T-helper 2 cell treated with Interferon-gamma antibody and Interleukin-4, amounts not matched to agents 100 ng/mL and 5 ng/mL, for 36 hours (primary cell): ENCODE measurements around the gene PUM2. TPM values are rescaled to one million over a fixed set of nuclear protein-coding genes. Genes with fewer than 3 reads are reported as not detected.
"Not testable (repeated sequence)": the region's sequence is repeated elsewhere in the genome, so short reads cannot be mapped to it uniquely, and the experiment has no call there.

Source experiments
- intact Hi-C: fragments of 100-400 bp; cut with micrococcal nuclease; formaldehyde crosslinking; loops from one replicate; pipeline ENCODE4 v1.15.1; 2023
- total RNA-seq: library from RNA; stranded (reverse); gene quantifications from 2 replicates; pipeline ENCODE4 v1.2.3, GENCODE V29; 2022

The PUM2 gene
- total RNA-seq, 1 donor from 2014 or later: 127 TPM

DNA sequence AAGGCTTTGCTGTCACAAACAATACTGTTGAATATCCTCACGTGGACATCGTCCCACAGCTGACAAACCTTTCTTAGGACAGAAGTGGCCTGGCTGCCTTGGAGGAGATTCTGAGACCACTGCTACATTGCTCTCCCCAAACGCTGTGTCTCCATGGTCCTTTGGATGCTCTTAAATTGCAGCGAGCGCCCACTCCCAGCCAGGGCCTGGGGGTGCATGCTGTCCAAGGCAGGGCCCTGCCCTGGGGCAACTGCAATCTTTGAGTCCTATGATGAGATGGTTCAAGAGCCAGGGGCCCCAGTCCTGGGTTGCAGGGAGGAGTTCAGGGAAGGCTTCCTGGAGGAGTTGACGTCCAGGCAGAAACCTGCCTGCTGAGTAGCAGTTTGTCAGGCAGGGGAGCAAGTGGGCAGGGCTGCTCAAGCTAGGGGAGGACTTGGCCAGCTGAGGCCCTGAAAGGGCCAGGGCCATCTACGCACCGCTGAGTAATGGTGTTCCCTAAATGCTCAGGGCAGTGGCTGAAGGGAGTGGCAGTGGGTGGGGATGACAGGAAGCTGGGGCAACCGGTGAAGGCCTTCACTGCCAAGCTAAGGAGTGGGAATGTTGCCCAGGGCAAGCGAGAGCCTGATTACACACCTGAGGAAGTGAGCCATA is 114.9 kb downstream of the PUM2 start:
- intact Hi-C loops: no loop called here

DNA sequence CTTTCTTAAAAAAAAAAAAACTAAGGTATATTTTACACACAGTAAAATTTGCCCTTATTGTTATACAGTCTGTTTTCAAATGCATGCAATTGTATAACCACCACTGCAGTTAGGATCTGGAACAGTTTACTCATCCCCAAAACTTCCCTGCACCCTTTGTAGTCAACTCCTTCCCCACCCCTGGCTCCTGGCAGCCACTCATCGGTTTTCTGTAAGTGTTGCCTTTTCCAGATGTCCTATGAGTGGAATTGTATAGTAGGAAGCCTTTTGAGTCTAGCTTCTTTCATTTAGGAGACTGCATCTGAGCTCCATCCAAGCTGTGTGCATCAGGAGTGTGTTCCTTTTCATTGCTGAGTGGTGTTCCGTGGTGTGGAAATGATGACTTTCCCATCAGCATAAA is 116.0 kb downstream of the PUM2 start:
- intact Hi-C loops: not testable (repeated sequence)

DNA sequence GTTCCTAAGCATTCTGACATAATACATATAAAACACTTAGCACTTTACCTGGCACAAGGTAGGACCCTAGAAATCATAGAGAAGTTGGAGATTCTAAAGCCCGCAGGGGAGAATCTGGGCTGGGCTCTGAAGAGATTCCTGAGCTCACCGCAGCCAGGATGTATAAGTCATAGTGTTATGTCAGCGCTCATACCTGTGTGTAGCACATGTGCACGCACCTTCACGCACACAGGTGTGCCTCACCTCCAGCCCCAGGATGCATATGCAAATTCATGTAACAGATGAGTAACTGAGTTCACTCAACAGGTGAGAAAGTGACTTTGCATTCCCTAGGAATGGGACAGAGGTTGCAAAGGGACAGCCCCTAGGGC is 117.8 kb downstream of the PUM2 start:
- intact Hi-C loops: no loop called here

DNA sequence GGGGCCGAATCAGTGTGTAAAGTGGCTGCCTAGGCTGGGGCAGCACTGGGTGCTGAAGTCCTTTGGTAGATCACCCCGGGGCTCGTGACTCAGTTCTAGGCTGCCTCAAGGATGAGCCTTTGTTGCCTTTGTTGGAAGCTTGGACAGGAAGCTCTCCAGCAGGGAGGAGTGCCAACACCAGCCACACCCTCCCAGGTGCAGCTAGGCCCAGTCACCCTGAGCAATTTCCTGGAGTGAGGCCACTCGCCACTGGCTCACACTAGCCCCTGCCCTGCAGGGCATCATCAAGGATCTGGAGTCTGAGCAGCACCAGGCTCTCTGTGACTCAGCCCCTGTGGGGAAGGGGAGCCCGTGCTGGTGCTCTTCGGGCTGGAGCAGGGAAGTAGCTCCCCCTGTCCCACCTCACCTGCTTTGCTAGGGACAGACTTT is 119.0 kb downstream of the PUM2 start:
- intact Hi-C loops: no loop called here

DNA sequence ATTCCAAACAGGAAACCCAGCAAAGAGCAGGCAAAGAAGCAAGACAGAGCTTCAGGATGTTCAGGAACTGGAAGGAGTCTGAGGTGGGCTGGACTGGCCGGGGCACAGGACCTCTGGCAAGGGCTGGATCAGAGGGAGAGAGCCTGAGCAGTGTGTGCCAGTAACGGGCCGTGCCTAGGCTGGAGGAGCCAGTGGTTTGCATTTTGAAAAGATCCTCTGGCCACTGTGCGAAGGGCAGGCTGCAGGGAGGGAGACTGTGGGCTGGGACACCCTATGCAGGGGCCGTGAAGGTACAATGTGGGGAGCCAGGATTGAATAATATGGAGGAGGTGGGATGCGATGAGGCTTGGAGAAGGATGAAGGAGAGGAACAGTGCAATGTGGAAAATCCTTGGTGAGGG is 119.5 kb downstream of the PUM2 start:
- intact Hi-C loops: no loop called here

DNA sequence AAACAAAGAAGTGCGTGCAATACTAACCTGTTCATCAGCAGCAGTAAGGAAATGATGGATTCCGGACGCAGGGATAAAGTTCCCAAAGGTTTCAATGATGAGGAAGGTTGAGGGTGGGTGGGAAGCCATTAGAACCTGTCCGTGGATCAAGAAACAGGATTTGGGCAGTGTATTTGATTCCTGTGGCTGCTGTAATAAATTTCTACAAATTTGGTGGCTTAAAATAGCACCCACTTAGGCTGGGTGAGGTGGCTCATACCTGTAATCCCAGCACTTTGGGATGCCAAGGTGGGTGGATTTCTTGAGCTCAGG is 120.6 kb downstream of the PUM2 start:
- intact Hi-C loops: no loop called here

DNA sequence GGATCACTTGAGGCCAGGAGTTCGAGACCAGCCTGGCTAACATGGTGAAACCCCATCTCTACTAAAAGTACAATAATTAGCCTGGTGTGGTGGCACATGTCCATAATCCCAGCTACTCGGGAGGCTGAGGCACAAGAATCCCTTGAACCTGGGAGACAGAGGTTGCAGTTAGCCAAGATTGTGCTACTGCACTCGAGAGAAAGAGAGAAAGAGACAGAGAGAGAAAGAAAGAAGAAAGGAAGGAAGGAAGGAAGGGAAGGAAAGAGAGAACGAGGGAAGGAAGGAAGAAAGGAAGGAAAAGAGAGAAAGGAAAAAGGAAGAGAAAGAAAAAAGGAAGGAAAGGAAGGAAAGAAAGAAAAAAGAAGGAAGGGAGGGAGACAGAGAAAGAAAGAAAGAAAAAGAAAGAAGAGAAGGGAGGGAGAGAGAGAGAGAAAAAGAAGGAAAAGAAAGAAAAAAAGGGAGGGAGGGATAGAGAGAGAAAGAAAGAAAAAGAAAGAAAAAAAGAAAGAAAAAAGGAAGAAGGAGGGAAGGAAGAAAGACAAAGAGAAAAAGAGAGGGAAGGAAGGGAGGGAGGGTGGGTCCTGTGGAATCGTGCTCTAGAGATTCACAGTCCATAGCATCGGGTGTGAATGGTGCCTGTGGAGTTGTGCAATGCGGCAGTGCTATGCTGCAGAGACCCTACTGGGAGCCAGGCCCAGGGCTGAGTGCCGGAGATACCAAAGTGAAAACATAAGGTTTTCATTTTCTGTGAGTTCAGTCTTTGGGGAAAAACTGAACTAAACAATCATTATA is 121.1 kb downstream of the PUM2 start:
- intact Hi-C loops: no loop called here

DNA sequence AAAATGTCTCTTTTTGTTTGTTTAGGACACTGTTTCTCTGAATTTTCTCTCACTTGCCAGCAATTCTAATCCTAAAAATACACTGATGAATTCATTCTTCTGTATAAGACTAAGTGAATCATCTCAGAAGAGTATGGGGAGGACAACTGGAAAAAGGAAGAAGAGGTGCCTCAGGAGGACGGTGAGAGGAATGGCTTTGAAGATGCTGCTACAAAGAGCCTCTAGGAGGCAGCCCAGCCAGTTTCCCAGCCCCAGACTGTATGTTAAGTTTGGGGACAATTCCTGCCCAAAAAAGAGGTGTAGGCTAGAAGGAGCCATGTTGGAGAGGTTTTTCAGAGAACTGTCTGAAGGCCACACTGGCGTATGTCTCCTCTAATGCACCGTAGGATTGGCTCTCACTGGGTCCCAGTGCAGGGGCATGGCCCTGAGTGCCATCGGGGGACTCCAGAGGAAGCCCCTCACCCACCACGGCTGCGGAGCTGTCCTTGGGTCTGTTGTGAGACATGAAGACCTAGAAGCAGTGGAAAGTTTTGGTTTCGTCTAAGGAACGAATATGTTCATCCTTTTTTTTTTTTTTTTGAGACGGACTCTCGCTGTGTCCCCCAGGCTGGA is 122.6 kb downstream of the PUM2 start:
- intact Hi-C loops: no loop called here

DNA sequence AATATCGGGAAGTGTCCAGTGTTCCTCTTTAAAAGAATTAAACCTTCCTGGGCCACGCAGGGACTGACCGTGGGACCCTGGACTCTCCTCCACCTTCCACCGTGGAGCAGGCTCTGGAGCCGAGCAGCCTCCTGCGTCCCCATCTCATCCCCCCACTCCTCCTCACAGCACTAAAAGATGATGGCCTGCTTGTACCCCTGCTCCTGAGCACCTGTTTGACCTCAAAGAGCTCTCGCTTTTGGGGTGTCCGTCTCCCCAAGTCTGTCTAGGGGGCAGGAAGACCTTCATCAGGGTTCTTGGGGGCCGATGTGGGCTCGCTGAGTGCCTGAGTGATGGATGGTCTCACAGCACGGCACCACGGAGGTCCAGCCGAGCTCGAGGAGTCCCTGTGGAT is 124.5 kb downstream of the PUM2 start:
- intact Hi-C loops: no loop called here

DNA sequence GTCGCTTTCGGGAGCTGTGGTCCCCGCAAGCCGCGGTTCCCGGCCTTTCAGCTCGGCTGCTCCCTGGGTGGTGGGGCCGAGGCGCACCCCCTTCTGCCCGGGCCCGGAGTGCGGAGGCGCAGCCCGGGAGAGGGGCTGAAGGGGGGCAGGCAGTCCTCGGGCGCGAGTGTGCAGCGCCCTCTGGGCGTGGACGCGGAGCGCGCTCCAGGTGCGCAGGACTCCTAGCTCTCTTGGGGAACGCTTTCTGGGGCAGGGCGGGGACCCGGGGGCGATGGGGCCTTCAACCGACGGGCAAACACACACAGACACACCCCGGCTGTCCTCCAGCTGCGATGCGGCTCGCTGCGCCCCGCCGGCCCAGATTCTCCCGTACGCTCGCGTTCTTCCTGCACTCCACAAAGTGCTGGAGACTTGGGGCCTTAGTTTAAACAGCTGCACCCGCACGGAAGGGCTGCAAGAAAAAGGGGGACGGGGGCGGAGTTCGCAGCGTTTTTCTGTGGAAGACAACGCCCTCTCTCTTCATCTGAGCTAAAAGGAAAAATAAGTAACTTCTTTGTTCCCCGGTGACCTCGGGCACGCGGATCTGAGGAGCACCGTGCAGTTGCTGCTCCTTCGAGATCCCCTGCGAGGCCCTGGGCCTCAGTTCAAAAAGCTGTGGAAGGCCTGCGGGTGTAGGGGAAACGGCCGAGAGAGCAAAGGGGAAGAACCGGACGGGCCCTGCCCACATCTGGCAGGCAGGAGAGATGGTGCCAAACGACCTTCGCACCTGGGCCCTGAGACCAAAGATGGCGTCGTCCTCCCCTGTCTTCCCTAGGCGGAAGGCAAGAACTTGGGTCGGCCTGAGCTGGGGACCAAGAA is 125.1 kb downstream of the PUM2 start:
- intact Hi-C loops: no loop called here

DNA sequence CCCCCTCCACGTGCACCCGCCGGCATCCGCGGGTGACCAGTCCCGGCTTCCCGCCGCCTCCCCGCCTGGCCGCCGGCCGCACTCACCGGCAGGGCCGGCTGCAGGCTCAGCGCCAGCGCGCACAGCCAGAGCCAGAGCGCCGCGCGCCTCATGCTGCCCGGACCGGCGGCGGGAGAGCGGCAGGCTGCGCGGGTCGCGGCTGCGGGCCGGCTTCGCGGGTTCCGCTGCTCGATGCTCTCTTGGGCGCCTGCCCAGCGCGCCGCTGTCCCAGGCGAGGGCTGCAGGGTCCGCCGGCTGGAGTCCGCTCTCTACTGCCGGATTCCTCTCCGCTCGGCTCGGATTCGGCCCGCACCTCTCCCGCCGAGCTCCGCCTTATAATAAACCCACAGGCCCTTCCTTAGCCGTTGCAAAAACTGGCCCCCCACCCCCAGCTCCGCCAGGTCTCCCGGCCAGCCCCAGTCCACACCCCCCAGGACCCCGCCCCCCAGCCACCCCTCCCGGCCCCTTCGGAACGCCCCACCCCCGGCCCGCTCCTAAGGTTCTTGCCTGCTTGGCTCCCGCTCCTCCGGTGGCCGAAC is 125.8 kb downstream of the PUM2 start, which contains the start of gene SDC1:
Gene SDC1, minus strand, starts transcription at position 415 of the 578 bp plus-strand sequence. Its CDS starts 263 bp downstream, at position 152.
- intact Hi-C loops: no loop called here

DNA sequence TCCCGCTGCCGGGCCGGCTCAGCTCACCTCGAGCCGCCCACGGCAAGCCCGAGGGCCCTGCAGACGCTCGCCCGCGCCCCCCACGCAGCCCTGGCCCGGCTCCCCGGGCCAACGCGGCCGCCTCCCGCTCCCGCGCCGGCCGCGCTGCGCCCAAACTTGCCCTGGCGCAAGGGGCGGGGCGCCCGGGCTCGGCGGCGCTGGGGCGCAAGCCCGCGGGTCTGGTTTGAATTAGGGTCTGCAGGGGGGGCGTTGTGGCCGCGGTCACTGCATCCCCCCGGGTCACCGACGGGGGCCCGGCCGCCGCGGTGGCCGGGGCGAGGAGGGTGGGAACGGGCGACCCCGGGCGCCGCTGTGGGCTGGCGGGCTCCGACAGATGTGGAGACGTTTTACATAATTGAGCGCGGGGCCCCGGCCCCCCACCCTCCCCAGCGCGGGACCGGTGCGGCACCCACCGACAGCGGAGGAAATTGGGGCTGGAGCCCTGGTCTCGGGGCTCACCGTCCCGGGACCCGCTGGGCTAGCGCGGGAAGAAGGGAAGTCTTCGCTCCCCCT is 126.4 kb downstream of the PUM2 start:
- intact Hi-C loops: no loop called here

DNA sequence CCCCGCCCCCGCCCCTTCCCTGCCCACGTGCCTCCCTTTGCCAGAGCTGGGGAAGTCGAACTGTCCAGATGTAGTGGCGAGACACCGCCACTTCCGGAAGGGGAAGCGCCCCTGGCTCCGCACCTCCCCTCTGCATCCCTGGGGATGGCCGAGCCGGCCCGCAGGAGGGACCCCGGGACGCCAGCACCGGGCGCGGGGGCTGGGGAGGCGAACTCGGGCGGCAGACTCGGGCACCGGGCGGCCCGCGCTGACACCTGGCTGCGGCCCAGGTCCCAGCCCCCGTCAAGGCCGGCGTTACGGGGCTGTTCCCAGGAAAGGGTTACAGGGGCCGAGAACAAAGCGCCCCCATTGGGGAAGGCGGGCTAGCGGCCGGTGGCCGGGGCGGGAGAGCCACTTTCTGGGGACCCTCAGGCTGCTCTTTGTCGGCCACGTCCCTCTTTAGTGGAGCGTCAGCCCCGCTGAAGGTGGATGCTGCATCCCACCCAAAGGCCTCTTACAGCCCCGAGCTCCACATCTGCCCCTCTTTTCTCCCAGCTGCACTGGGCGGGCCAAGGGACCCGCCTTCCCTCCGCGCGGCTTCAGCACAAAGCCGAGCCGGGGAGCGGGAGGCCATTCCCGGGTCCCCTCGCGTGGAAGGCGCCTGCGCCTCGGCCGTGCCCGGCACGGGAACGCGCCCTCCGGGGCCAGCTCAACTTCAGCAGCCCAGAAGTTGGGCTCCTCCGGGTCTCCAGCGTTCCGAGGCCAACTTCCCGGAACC is 127.1 kb downstream of the PUM2 start:
- intact Hi-C loops: no loop called here

DNA sequence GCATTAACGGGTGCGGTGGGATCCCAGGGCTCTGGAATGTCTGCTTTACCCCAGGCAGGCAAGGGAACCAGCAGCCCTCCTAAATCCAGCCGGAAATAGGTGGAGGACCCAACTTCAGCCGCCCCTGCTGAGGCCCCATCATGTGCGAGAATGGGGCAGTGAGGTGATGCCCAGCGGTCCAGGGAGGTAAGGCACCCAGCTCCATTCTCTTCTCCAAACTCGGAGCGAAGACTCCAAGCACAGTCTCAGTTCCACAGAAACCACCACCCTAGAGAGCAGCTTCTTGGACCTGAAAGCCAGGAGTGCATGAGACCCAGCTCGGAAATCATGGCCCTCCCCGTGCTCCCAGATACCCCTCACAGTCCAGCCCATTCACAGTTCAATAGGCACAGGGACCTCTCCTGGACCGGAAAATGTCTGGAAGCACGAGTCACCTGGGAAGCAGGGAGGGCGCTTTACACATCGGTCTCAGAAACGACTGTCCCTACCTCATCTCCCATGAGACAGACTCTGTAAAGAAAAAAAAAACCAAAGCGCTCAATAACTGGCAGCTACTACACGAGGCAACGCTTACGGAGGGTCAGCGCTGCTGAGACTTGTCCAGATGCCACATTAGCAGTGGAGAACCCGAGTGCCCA is 127.8 kb downstream of the PUM2 start:
- intact Hi-C loops: no loop called here

DNA sequence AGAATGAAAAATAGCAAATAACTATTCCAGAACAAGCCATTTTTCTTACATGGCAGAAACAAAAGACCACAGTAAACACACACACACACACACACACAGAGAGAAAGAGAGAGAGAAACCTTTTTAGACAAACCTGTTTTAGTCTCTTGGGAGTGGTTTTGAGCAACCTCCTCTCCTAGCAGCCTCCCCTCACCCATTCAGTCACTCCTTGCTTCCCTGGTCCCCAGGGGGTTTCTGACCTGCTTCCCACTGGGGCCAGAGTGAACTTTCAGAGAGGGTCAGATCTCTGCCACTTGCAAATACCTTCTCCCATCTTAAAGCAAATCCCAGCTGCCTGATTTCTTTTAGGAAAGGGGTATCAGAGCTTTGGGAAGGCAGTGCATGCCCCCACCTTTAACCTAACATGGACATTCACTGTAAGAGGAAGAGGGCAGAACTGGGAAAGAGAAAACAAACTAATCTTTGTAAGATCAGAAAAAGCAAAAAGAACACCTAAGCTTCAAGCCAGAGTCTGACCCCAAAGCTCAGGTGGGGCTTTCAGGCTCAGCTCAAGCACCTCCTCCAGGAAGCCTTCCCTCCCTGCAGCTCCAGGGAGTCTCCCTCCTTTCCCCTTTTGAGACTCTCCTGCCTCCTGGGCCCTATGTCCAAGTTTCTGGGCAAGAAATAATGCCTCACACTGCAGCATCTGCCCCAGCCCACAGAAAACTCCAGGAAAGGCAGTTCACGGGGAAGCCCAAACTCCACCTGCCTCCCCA is 128.5 kb downstream of the PUM2 start:
- intact Hi-C loops: no loop called here

DNA sequence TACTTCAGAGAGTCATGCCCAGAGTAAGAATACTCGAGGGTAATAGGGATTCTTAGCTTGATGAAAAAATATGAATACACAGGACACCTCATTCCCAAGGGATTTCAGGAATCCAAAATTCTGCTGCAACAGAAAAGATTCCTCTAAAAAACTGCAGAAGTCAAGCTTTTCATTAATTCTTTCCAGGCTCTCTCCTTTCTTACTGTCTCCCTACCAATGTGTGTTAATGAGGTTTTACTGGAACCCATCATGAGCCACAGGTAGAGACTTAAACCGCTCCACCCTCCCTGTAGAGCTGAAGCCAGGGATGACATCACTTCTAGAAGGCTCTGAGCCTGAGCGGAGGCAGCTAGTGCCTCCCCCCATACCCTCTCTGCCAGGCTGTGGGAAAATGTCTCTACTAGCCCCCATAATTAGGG is 129.1 kb downstream of the PUM2 start:
- intact Hi-C loops: no loop called here

DNA sequence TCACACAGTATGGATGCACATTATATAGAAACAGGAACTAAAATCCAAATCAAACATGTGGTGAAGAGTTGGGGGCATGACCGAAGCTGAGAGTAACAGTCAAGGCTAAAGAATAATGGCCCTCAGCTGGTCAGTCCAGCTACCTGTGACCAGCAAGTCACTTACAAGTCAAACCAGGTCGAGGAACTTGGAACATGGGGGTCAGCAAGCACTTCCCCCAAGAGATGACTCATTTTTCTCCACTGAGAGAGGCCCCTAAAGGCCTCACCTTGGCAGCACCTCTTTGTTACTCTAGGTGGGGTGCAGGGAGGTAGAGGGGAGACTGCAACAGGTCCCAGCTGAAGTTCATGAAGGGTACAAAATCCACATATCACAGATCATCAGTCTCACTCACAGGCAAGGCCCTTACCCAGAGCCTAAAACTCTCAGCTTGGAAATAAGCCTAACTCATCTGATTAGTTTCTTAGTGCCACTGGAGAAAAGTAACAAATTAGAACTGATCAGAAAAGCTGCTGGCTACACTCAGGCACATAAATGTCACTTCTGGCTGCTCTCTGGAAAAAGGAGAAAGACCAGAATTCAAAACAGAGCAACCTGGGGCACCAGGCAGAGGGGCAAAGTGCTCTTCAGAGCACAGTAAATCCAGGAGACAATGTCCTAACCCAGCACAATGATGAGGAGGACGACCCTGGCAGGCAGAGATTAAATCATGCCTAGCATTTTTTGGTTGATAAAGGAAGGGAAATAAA is 129.7 kb downstream of the PUM2 start:
- intact Hi-C loops: no loop called here

DNA sequence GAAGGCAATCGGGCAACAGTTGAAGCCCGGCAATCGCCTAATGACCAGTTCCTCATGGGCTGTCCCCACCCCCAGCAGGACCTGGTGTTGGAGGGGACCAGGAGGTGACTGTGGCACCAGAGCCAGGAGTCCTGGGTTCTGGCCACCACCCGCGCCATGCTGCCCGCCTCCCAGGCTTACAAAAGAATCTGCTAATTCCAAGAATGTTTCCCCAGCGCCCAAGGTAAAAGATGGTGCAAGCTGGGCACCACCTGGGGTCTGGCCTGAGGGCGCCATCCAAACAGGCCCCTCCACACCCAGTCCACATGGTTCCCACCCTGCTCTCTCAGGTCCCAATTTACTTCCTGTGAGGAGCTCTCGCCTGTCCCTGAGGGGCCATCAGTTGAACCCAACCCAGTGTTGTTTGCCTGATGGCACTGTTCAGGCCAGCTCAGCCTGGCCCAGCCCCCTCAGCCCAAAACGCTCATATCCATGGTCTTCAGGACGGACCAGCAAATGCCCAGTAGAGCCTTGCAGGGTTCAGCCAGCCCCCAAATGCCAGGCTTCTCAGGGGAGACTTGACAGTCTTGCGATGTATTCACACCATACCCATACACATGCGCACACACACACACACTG is 130.8 kb downstream of the PUM2 start:
- intact Hi-C loops: no loop called here
